Thymus (tissue), 11 donors: Measurements from ENCODE around the gene SKIL. TPM values are rescaled to one million over a fixed set of nuclear protein-coding genes. Genes with fewer than 3 reads are reported as not detected.

ENCODE experiments used
- DNase-seq, 9 donors: peaks; one replicate each; pipeline ENCODE4 v3.0.0-alpha.2; 2013; ENCODE audit warnings: low spot score in 9 of 9, low read depth in 6 of 9, missing footprints in 1 of 9
- H3K27ac ChIP-seq, 2 donors: one replicate each; pipeline ENCODE4 v1.5.1; 2013; ENCODE audit warnings: control low read depth in 1 of 2, low read depth in 1 of 2, low read length in 1 of 2, mild to moderate bottlenecking in 1 of 2, moderate library complexity in 1 of 2
- H3K27me3 ChIP-seq, 2 donors: one replicate each; pipeline ENCODE4 v1.5.1; 2013; ENCODE audit warnings: low read length in 1 of 2; ENCODE audit not compliant: control insufficient read depth in 2 of 2, insufficient read depth in 1 of 2
- H3K36me3 ChIP-seq, 2 donors: one replicate each; pipeline ENCODE4 v1.5.1; 2013; ENCODE audit warnings: low read length in 1 of 2, mild to moderate bottlenecking in 1 of 2, moderate library complexity in 1 of 2; ENCODE audit not compliant: control insufficient read depth in 2 of 2, insufficient read depth in 2 of 2
- H3K4me1 ChIP-seq, 2 donors: one replicate each; pipeline ENCODE4 v1.5.1; 2013; ENCODE audit warnings: low read length in 2 of 2; ENCODE audit not compliant: control insufficient read depth in 2 of 2, insufficient read depth in 2 of 2
- H3K4me3 ChIP-seq, 2 donors: one replicate each; pipeline ENCODE4 v1.5.1; 2013; ENCODE audit warnings: low read length in 2 of 2, control low read depth in 1 of 2, mild to moderate bottlenecking in 1 of 2
- H3K9me3 ChIP-seq, 2 donors: one replicate each; pipeline ENCODE4 v1.5.1; 2013; ENCODE audit warnings: low read length in 1 of 2, mild to moderate bottlenecking in 1 of 2; ENCODE audit not compliant: control insufficient read depth in 2 of 2, insufficient read depth in 1 of 2
- WGBS: extraction: QIAGEN DNeasy Blood & Tissue Kit; methylation state at CpG from one replicate; pipeline ENCODE4 v1.1.7; 2013; 5-methylcytosine and 5-hydroxymethylcytosine counted together
- polyA plus RNA-seq: library from polyadenylated mRNA; stranded (reverse); fragments of 200-250 nt; gene quantifications from one replicate; pipeline ENCODE4 v1.2.3, GENCODE V29; 2013
- total RNA-seq: library from RNA; stranded (reverse); fragments of 120-200 nt; gene quantifications from one replicate; pipeline ENCODE4 v1.2.4, GENCODE V29; 2013
- donor health status: healthy.

SKIL gene
- total and polyA plus RNA-seq, 2 donors: 23.0 to 30.6 TPM

DNA sequence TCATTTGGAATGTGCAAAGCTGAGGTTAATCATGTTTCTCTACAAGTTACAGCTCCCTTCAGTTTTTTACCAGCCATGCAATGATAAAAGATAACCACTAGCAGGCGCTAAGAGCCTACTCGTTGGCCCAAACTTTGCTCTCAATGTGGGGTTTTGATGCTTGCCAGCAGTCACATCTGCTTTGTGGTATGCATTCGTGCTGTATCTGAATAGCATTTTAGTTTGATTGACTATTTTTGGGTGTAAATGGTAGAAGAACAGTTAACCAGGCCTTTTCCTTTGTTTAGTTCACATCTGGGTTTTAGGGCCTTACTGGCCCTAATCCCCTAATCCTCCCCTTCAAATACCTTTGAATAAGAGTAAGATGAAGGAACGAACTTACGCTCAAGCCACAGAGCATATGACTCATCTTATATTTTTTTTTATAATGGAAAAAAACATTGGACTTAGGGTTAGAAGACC lies 56.7 kb downstream of the SKIL start:
- Histone ChIP-seq H3K27ac (no peak overlapping the region), H3K36me3 (no peaks in the 10 kb centered on the region), H3K4me3 (no peak overlapping the region), H3K4me1 (peaks cover 5 to 7% of the 10 kb centered on the region in 2 donors), H3K9me3 (no peaks in the 10 kb centered on the region), H3K27me3 (peaks cover 21 to 33% of the 10 kb centered on the region in 2 donors)
- 39% methylated on average over 5 of the region's 5 CpGs for WGBS
- DNase-seq: peak in 8 of 9 donors; percentile 20 to 72 (median 32)

DNA sequence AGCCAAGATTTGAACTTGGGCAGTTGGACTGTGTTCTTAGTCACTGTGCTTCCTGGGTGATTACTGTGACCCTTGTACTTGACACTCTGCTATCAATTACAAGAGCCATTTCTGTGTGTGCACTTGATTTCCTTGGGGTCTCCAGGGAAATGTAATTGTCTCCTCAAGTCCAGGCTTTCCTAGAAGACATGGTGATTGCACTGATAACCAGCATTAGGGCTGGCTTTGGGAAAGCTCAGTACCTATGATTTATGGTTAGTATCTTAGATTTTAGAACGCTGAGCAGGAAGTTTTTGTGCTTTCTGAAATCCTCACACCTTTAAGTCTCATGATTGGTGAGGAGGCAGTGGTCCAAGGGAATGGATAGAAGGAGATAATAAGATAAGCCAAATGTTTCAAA lies 59.6 kb downstream of the SKIL start:
- Histone ChIP-seq H3K9me3 (peaks cover 2 to 4% of the 10 kb centered on the region in 2 donors), H3K4me1 (peaks cover 5 to 12% of the 10 kb centered on the region in 2 donors), H3K27ac (no peak overlapping the region), H3K27me3 (peaks cover 39 to 60% of the 10 kb centered on the region in 2 donors), H3K4me3 (no peak overlapping the region), H3K36me3 (no peaks in the 10 kb centered on the region)
- no peak for DNase-seq
- WGBS: 47% methylated on average over 1 of the region's 1 CpG

DNA sequence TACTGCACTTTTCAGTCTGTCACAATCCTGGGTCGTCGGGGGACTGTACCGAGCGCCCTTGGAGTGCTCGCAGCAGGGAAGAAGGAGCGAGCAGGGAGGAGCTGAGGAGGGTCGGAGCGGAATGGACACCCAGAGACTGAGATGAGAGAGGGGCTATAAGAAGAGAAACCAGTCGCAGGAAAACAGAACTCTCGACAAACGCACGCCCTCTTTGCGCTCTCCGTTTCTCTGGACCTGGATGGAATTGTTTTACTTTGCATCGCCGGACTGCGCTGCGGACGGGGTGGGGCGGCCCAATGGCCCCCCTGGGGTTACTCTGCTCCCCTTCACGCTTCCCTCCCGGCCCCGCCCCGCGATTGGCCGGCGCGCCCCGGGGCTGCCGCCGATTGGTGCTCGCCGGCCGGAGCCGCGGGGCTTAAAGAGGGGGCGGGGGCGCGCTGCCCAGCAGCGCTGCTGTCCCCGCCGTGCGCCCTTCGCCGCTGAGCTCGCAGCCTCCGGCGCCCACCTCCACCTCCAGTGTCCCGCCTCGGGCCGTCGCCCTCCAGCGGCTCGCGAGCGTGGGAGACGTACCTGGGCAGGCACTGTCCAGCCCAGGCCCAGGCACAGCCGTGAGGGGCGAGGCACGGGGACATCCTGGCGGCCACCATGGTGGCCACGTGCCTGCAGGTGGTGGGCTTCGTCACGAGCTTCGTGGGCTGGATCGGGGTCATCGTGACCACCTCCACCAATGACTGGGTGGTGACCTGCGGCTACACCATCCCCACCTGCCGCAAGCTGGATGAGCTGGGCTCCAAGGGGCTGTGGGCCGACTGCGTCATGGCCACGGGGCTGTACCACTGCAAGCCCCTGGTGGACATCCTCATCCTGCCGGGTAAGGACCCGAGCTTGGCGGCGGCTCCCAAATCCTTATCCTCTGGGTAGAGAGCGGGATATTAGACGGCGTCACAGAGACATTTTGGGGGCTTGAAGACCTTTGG lies 61.2 kb downstream of the SKIL start, which contains the start of gene CLDN11:
TSS of gene CLDN11 (plus strand) at position 447 of the 977 bp plus-strand sequence. CDS start at position 646, 199 bp downstream.
- DNase-seq: no peak
- no peak within 1 kb of the TSS for H3K27ac ChIP-seq
- WGBS: 6% methylated on average over 79 of the region's 79 CpGs

DNA sequence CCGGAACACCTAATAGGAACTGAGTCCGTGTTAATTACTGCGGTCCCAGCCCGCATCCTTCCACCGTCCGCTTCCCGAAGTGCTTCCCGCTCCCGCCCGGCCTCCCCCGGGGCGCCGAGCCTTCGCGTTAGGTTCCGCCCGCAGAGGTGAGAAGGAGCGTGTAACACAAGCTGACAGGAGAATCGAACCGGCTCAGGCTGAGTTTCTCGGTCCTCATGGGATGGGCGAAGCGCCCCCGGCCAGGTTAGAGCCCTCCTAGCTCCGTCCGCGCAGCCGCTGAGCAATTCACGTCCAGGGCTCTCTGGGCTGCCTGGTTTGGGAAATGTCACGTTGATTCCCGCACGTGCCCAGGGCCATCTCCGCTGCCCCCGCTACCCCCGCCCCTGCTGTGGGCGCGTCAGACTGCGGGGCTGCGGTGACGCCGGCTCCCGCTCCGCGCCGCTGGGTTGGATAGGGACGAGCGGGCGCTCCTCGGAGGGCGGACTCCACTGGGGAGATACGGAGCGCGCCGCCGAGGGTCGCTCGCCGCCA lies 62.1 kb downstream of the SKIL start:
- no peak for DNase-seq
- peaks cover 2 to 4% of the 10 kb centered on the region in 2 donors for H3K9me3 ChIP-seq
- H3K36me3 ChIP-seq: no peaks in the 10 kb centered on the region
- H3K4me3 ChIP-seq: no peak overlapping the region
- 5% methylated on average over 58 of the region's 58 CpGs for WGBS
- peaks cover 39 to 65% of the 10 kb centered on the region in 2 donors for H3K27me3 ChIP-seq
- H3K27ac ChIP-seq: no peak overlapping the region
- H3K4me1 ChIP-seq: peaks cover 5 to 12% of the 10 kb centered on the region in 2 donors

More for the DNA sequence above, 61.2 kb downstream of the SKIL start, which contains the start of gene CLDN11:
- Histone ChIP-seq H3K9me3 (peaks cover 2 to 4% of the 10 kb centered on the region in 2 donors), H3K4me1 (peaks cover 5 to 12% of the 10 kb centered on the region in 2 donors), H3K27me3 (peaks cover 39 to 65% of the 10 kb centered on the region in 2 donors), H3K4me3 (peak within 1 kb of the TSS in 1 of 2 donors; percentile 33), H3K36me3 (no peaks in the 10 kb centered on the region)

DNA sequence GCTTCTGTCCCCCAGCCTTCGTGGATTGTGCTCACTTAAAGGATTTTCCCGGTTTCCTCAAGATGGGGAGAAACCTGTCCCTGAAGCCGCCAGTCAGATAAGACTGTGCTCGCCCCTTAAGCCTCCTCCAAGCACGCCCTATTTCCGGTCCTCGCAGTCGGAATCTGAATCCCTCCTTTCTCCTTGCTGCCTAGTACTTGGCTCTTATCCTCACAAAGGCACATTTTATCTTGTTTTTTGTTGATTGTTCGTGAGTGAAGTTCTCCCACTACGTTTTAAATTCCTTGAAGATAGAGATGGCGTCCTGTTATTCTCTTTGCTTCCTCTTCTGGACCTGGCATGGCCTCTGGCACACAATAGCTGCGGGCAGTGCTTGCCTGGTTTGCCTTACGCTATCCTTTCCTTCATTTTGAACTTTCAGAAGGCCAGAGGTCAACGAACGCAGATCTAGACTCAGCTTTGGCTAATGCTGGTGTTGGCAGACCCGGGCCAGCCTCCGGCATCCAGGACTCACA lies 62.8 kb downstream of the SKIL start:
- no peak for DNase-seq
- 60% methylated on average over 17 of the region's 17 CpGs for WGBS
- Histone ChIP-seq H3K9me3 (peaks cover 2 to 4% of the 10 kb centered on the region in 2 donors), H3K4me3 (no peak overlapping the region), H3K4me1 (peaks cover 5 to 12% of the 10 kb centered on the region in 2 donors), H3K27me3 (peaks cover 39 to 63% of the 10 kb centered on the region in 2 donors), H3K36me3 (no peaks in the 10 kb centered on the region), H3K27ac (no peak overlapping the region)

DNA sequence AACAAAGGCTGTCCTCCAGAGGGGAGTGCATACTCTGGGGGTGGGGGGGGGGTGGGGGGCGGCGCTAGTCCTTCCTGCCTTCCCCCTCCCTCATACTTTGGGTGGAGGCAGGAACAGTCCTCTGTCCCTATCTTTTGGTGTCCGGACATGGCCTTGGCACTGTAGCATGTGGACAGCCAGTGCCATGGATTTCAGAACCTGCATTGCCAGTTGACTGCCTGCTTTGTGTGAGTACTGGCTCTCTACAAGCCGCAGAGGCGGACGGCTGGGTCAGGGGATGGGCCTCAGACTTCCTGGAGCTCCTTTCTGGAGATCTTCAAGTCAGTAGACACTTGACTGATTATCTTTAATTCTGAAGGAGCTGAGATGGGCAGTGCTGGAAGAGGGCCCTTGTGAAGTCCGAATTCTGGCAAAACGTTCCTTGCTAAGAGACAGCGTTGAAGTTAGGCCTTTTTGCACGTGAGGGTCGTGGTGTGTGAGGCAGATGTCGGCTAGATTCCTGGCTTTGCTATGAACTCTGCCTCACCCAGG lies 63.7 kb downstream of the SKIL start:
- H3K4me3 ChIP-seq: no peak overlapping the region
- H3K27me3 ChIP-seq: peaks cover 39 to 62% of the 10 kb centered on the region in 2 donors

DNA sequence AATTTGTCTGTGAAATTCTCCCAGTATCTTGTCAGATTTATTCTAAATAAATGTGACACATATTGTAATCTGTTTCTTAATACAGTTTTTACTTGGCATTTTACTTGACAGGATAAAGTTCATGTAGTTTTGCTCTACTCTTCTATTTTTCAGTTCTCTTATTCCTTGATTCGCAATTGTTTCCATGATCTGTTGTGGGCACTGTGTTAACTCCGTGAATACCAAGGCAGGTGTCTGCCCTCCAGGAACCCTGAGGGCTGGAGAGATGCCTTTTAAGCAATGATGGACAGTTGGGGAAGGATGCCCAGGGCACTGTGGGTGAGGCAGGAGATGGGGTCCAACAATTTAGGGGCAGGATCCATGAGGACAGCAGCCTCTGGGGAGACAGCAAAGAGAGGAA lies 64.2 kb downstream of the SKIL start:
- Histone ChIP-seq H3K9me3 (peaks cover 2 to 4% of the 10 kb centered on the region in 2 donors), H3K4me1 (peaks cover 5 to 12% of the 10 kb centered on the region in 2 donors), H3K4me3 (no peak overlapping the region), H3K36me3 (no peaks in the 10 kb centered on the region), H3K27ac (no peak overlapping the region), H3K27me3 (peaks cover 39 to 56% of the 10 kb centered on the region in 2 donors)
- DNase-seq: no peak
- 95% methylated on average over 2 of the region's 2 CpGs for WGBS

More for the DNA sequence above, 63.7 kb downstream of the SKIL start:
- no peak for DNase-seq
- Histone ChIP-seq H3K36me3 (no peaks in the 10 kb centered on the region), H3K9me3 (peaks cover 2 to 4% of the 10 kb centered on the region in 2 donors), H3K27ac (no peak overlapping the region), H3K4me1 (peaks cover 5 to 12% of the 10 kb centered on the region in 2 donors)
- 94% methylated on average over 12 of the region's 12 CpGs for WGBS

DNA sequence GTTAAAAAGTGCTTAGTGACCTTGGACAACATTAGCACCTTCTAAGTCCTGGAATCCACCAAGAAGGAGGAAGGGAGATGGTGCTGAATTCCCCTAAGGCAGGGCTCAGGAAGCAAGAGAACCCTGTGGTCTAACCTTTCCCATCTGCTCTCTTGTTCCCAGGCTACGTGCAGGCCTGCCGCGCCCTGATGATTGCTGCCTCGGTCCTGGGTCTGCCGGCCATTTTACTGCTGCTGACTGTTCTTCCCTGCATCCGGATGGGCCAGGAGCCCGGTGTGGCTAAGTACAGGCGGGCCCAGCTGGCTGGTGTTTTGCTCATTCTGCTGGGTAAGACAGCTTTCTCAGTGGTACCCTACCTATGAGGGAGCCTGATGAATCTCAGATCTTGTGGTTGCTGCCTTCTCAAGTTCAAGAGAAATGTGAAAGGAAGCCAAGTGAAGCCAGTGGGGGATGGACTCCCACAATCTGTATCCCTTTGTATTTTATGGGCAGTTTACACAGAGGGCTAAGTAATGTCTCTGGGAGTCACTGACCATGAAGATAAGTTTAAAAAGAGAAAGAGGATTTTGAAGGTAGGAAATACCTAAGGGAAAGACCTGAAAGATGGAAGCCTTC lies 65.6 kb downstream of the SKIL start:
- WGBS: 95% methylated on average over 8 of the region's 8 CpGs
- Histone ChIP-seq H3K4me1 (peaks cover 5 to 12% of the 10 kb centered on the region in 2 donors), H3K27ac (no peak overlapping the region), H3K9me3 (peaks cover 2 to 4% of the 10 kb centered on the region in 2 donors), H3K27me3 (peaks cover 30 to 43% of the 10 kb centered on the region in 2 donors), H3K36me3 (no peaks in the 10 kb centered on the region), H3K4me3 (no peak overlapping the region)
- no peak for DNase-seq
